HL-60/S4 (cell line): Measurements from ENCODE around the gene APRT.
"Not testable (repeated sequence)": the region's sequence is repeated elsewhere in the genome, so short reads cannot be mapped to it uniquely, and the experiment has no call there.

ENCODE experiments used
- in situ Hi-C: fragments of 300-500 bp; cut with MboI; formaldehyde crosslinking; loops from 2 replicates; pipeline ENCODE4 v1.14.3; 2022; ENCODE audit warnings: low sequenced_read_pairs

The APRT gene

GRCh38 chr16:88790312-88791211, 21.2 kb downstream of the APRT start:
- in situ Hi-C loops = no loop called here

- in situ Hi-C loops = no loop called here
Observed at GRCh38 chr16:88789594-88789993, 22.1 kb downstream of the APRT start.

GRCh38 chr16:88788749-88789148, 23.0 kb downstream of the APRT start:
- in situ Hi-C loops = not testable (repeated sequence)

- in situ Hi-C loops = no loop called here
Observed at GRCh38 chr16:88787579-88788314, 24.0 kb downstream of the APRT start.

GRCh38 chr16:88785106-88785924, 26.4 kb downstream of the APRT start, which contains the start of gene PIEZO1:
TSS of gene PIEZO1 (minus strand) at chr16:88785220. CDS start at chr16:88784964, 256 bp downstream.
- in situ Hi-C loops = no loop called here

- in situ Hi-C loops = no loop called here
Observed at GRCh38 chr16:88784856-88785105, 26.9 kb downstream of the APRT start.

- in situ Hi-C loops = no loop called here
Observed at GRCh38 chr16:88784074-88784855, 27.5 kb downstream of the APRT start.

GRCh38 chr16:88783391-88784073, 28.2 kb downstream of the APRT start:
- in situ Hi-C loops = no loop called here

GRCh38 chr16:88782454-88783390, 29.0 kb downstream of the APRT start:
- in situ Hi-C loops = no loop called here

- in situ Hi-C loops = no loop called here
Observed at GRCh38 chr16:88781140-88782077, 30.3 kb downstream of the APRT start.

- in situ Hi-C loops = no loop called here
Observed at GRCh38 chr16:88780142-88781062, 31.3 kb downstream of the APRT start.

- in situ Hi-C loops = no loop called here
Observed at GRCh38 chr16:88779406-88780141, 32.2 kb downstream of the APRT start.

- in situ Hi-C loops = no loop called here
Observed at GRCh38 chr16:88778541-88779065, 33.1 kb downstream of the APRT start.

- in situ Hi-C loops = no loop called here
Observed at GRCh38 chr16:88778271-88778525, 33.5 kb downstream of the APRT start.

- in situ Hi-C loops = no loop called here
Observed at GRCh38 chr16:88777471-88778270, 34.1 kb downstream of the APRT start.
